Omental fat pad (tissue), 4 donors: ENCODE data around the gene PRXL2C. TPM values are rescaled to one million over a fixed set of nuclear protein-coding genes. Genes with fewer than 3 reads are reported as not detected.

Experiments
- ATAC-seq: fragments of 150-250 bp; one replicate; pipeline ENCODE4 v1.9.1; 2016; ENCODE audit warnings: mild to moderate bottlenecking, moderate library complexity; ENCODE audit not compliant: low FRiP score
- DNase-seq: peaks from one replicate; pipeline ENCODE4 v3.0.0-alpha.2; 2019; ENCODE audit warnings: low spot score
- total RNA-seq, 4 donors: library from RNA; depleted of rRNA; stranded (reverse); fragments of >200 nt; gene quantifications; one replicate each; pipeline ENCODE4 v1.1.0, GENCODE V29; 2016
- TF ChIP-seq, protein P1 (sequence below), 3 donors: fragments of 450-650 bp; IDR thresholded peaks; one replicate each; pipeline ENCODE4 v1.5.1; 2016 to 2017; ENCODE audit warnings: antibody characterized with exemption in 3 of 3, mild to moderate bottlenecking in 3 of 3, moderate library complexity in 2 of 3

The PRXL2C gene
- total RNA-seq, 4 donors from 2014 or later: 16.2 to 31.3 (median 28.0) TPM

DNA sequence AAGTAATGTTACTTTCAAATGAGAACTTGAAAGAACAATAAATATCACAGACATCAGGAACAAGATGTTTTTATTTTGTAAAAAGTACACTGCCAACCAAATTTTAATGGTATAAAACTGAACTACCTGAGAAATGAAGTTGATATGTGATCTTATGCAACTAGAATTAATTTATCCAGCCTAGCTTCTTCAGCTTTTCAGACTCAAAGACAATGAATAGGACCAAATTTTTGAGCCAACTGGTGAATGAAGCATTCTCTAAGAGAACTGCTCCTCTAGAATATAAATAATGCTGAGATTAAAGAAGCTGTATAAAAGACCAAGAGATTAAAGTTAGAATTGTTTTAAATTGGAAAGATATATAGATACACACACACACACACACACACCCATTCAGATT lies 45.4 kb downstream of the PRXL2C start:
- no peak for ATAC-seq
- TF ChIP-seq, protein P1, sequence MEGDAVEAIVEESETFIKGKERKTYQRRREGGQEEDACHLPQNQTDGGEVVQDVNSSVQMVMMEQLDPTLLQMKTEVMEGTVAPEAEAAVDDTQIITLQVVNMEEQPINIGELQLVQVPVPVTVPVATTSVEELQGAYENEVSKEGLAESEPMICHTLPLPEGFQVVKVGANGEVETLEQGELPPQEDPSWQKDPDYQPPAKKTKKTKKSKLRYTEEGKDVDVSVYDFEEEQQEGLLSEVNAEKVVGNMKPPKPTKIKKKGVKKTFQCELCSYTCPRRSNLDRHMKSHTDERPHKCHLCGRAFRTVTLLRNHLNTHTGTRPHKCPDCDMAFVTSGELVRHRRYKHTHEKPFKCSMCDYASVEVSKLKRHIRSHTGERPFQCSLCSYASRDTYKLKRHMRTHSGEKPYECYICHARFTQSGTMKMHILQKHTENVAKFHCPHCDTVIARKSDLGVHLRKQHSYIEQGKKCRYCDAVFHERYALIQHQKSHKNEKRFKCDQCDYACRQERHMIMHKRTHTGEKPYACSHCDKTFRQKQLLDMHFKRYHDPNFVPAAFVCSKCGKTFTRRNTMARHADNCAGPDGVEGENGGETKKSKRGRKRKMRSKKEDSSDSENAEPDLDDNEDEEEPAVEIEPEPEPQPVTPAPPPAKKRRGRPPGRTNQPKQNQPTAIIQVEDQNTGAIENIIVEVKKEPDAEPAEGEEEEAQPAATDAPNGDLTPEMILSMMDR (IDR thresholded peaks at IDR 0.05): no peak
- no peak for DNase-seq

DNA sequence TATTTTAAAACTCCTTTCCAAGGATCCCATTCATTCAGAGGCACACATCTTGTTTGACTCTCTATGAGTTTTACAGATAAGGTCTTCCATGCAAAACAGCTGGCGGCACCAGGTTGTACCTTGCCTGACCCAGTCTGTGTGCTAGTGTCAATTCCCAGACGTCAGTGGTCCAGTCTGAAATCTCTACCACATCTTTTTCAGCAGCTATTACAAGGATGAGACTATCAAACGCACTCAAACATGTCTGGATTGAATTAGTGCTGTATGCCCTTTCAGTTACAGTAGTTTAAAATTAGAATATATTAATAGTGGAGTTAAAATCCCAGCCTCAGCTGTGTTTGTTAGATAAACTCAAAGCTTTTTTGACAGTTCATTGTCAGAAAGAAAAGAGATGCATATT lies 47.1 kb downstream of the PRXL2C start:
- no peak for ATAC-seq
- TF ChIP-seq, protein P1 (IDR thresholded peaks at IDR 0.05): no peak
- no peak for DNase-seq

DNA sequence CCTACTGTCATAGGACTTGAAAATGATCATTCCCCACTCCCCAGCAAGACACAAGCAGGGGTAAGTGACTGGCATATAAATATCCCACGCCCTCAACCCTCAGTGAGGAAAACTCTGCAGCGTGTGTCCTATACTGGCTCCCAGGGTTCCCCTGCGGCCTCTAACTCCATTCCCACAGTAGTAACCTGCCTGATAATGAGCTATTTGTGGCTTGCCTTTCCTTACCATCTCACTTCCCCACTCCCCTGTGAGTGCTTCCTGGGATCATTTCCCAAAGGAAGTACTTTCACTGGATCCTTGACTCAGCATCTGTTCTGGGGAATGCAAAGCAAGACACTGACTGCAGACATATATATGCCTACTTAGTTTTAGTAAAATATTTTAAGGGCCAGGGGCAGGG lies 49.8 kb downstream of the PRXL2C start:
- DNase-seq (no peak), ATAC-seq (peak; percentile 30)
- TF ChIP-seq, protein P1 (IDR thresholded peaks at IDR 0.05): no peak

DNA sequence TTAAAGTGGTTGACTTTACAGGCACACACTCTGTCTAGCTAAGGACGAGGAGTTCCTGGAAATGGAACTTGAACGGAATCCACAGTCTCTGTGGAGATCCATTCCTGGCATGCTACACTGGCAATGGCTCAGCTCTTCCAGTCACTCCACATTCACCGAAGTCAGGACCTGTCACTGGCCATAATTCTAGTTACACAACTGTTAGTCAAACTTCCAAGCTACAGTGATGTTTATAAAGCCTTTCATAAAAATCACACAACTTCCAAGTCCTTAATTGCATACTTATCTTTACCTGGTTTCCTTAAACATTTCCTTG lies 51.2 kb downstream of the PRXL2C start:
- DNase-seq: no peak
- TF ChIP-seq, protein P1 (IDR thresholded peaks at IDR 0.05): no peak
- peak; percentile 73 for ATAC-seq

DNA sequence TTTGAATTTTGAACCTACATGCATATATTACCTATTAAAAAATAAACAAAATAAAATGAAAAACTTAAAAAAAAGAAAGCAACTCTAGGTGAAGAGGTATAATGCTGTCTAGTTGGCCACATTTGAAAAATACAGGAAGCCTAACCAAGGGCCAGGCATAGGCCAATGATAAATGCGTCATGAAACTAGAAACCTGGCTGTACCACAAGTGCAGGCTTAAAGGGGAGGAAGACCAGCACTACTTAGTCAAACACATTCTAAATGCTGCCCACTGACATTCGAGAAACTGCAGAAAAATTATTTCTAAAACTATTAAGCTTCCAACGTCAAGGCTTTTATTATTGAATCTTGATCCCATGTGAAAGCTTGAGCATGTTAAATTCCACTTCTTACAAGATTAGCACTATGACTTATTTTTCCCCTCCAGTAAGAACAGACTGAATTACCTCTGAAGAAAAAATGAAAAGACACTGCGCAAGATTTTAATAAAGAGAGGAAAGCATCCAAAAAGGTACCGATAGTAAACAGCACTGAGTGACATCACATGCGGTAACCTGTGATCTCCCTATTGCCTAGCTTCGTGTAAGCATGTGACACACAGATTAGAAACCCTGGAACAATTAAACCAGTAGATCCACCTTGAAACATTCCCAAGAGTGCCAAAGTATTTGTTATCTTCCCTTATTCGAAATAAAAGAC lies 51.7 kb downstream of the PRXL2C start:
- TF ChIP-seq, protein P1 (IDR thresholded peaks at IDR 0.05): no peak
- DNase-seq (no peak), ATAC-seq (no peak)

DNA sequence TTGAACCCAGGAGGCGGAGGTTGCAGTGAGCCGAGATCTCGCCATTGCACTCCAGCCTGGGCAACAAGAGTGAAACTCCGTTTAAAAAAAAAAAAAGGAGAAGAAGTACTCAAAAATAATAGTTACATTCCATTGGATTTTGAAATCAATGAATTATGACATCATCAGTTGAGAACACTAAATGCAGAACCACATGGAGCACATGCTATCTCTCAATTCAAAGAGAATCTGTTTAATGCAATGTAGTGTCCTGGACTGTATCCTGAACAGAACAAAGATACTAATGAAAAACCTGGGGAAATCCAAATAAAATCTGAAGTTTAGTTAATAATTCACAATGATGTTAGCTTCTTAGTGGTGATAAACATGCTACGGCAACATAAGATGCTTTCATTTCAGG lies 55.8 kb downstream of the PRXL2C start:
- TF ChIP-seq, protein P1 (IDR thresholded peaks at IDR 0.05): no peak
- ATAC-seq (no peak), DNase-seq (no peak)

DNA sequence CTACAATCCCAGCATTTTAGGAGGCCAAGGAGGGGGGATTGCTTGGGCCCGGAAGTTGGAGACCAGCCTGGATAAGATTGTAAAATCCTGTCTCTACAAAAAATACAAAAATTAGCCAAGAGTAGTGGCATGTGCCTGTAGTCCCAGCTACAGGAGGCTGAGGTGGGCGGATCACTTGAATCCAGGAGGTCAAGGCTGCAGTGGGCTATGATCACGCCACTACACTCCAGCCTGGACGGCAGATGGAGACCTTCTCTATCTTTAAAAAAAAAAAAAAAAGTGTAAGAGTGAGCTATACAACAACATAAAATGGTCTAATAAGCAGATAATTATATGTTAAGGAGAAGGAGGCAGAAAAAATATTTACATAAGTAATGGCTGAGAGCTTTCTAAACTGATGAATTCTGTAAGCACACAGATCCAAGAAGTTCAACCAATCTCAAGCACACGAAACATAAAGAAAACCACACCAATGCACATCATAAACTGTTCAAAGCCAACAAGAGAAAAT lies 58.5 kb downstream of the PRXL2C start:
- TF ChIP-seq, protein P1 (IDR thresholded peaks at IDR 0.05): no peak
- DNase-seq: no peak
- no peak for ATAC-seq
